ENCODE results near the gene FAM236D.
"Not testable (repeated sequence)": the region's sequence is repeated elsewhere in the genome, so short reads cannot be mapped to it uniquely, and the experiment has no call there.

DNA sequence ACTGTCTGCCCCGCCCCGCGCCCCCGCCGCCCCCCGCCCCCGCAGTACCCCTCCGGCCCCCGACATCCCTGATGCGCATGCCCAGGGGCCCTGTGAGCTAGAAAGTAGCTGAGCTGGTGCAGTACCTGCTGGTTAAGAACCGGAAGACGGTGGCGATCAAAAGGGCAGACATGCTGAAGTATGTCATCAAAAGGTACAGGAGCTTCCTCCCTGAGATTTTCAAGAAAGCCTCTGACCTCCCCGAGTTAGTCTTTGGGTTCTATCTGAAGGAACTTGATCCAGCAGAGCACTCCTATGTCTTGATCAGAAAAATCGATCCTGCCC is 30.6 kb downstream of the FAM236D start:
- TF ChIP-seq, protein P1, sequence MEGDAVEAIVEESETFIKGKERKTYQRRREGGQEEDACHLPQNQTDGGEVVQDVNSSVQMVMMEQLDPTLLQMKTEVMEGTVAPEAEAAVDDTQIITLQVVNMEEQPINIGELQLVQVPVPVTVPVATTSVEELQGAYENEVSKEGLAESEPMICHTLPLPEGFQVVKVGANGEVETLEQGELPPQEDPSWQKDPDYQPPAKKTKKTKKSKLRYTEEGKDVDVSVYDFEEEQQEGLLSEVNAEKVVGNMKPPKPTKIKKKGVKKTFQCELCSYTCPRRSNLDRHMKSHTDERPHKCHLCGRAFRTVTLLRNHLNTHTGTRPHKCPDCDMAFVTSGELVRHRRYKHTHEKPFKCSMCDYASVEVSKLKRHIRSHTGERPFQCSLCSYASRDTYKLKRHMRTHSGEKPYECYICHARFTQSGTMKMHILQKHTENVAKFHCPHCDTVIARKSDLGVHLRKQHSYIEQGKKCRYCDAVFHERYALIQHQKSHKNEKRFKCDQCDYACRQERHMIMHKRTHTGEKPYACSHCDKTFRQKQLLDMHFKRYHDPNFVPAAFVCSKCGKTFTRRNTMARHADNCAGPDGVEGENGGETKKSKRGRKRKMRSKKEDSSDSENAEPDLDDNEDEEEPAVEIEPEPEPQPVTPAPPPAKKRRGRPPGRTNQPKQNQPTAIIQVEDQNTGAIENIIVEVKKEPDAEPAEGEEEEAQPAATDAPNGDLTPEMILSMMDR (IDR thresholded peaks at IDR 0.05; ENCODE audit: insufficient read depth, low read length, poor library complexity, severe bottlenecking): not testable (repeated sequence)
- TF ChIP-seq EZH2phosphoT487 (conservative IDR thresholded peaks at IDR 0.05; ENCODE audit: low read length): not testable (repeated sequence)

Measured in SU-DHL-6 (cell line).